Measurements from ENCODE around the gene ZNF14. TPM values are rescaled to one million over a fixed set of nuclear protein-coding genes. Genes with fewer than 3 reads are reported as not detected.
"Not testable (repeated sequence)": the region's sequence is repeated elsewhere in the genome, so short reads cannot be mapped to it uniquely, and the experiment has no call there.

Gene ZNF14
- total RNA-seq, 2 experiments from 2014 or later: 8.4 TPM

DNA sequence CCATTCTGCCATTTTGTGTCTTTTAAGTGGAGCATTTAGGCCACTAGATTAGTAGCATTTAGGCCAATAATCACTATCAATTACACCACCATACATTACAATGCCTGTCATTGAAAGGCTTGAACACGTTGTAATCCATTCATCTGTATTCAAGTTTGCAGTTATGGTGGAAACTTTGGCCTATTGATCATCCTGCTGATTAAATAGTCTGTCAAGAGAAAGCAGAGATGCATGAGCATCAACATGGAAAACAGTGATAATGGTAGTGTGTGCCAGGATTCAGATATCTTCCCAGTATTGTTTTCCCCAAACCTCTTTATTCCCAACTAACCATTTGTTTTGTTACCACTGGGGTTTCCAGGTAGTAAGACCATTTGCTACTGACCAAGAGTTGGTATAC, 32.4 kb downstream of the ZNF14 start:
- CTCF ChIA-PET: interaction anchor here (0.9 to 1.5 kb wide), 2 partner anchors 32 to 168 kb away, joined by 3 read pairs; no protein-coding TSS in a partner anchor
- H3K4me1 Mint-ChIP-seq (ENCODE audit: low read depth); H3K27ac Mint-ChIP-seq; H3K27me3 Mint-ChIP-seq (ENCODE audit: low read depth); H3K4me3 Mint-ChIP-seq; DNase-seq; intact Hi-C loops (cut with micrococcal nuclease): not testable (repeated sequence)
- H3K36me3 Mint-ChIP-seq (ENCODE audit: low read depth): peaks cover 36% of the 10 kb centered on the region
- H3K9me3 Mint-ChIP-seq: peaks cover 35% of the 10 kb centered on the region

DNA sequence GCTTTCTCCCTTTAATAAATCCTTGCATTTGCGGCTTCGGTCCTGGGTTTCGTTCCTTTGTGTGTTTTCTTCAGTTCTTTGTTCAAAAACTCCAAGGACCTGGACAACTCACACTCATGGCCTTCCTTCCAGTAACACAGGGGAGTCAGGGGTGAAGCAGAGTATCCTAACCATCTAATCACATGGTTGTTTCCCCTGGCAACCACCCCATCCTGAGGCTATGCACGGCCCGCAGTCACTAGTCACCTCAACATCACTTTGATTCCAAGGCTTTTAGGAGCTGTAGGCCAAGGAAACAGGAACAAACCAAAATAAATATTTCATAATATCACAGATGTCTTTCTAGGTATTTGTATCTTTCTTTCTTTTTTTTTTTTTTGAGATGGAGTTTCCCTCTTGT, 35.3 kb downstream of the ZNF14 start:
- peaks cover 12% of the 10 kb centered on the region for H3K36me3 Mint-ChIP-seq (ENCODE audit: low read depth)
- intact Hi-C loops (cut with micrococcal nuclease): no loop called here
- CTCF ChIA-PET: no interaction called here
- no peak overlapping the region for H3K4me3 Mint-ChIP-seq
- no peaks in the 10 kb centered on the region for H3K27me3 Mint-ChIP-seq (ENCODE audit: low read depth)
- DNase-seq: no peak
- peaks cover 25% of the 10 kb centered on the region for H3K9me3 Mint-ChIP-seq
- no peak overlapping the region for H3K27ac Mint-ChIP-seq
- H3K4me1 Mint-ChIP-seq (ENCODE audit: low read depth): no peaks in the 10 kb centered on the region

DNA sequence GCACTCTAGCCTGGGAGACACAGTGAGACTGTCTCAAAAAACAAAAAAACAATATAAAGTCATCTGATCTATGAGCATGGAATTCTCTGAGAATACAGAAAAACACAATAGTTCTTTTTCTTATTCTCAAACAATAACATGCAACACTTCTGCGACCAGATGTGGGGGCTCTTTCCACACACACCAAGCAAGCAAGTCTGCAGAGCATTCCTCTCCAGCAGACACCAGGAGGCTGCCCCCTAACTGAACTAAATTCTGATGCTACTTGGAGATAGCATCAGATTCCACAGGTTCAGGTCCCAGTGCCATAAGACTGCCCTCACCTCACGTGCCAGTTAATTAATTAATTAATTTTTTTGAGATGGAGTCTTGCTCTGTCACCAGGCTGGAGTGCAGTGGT, 36.5 kb downstream of the ZNF14 start:
- Mint-ChIP-seq H3K4me3 (no peak overlapping the region), H3K27me3 (ENCODE audit: low read depth) (no peaks in the 10 kb centered on the region), H3K36me3 (ENCODE audit: low read depth) (peaks cover 9% of the 10 kb centered on the region), H3K4me1 (ENCODE audit: low read depth) (no peaks in the 10 kb centered on the region), H3K27ac (no peak overlapping the region), H3K9me3 (peaks cover 25% of the 10 kb centered on the region)
- intact Hi-C loops (cut with micrococcal nuclease): no loop called here
- CTCF ChIA-PET: no interaction called here
- DNase-seq: no peak

DNA sequence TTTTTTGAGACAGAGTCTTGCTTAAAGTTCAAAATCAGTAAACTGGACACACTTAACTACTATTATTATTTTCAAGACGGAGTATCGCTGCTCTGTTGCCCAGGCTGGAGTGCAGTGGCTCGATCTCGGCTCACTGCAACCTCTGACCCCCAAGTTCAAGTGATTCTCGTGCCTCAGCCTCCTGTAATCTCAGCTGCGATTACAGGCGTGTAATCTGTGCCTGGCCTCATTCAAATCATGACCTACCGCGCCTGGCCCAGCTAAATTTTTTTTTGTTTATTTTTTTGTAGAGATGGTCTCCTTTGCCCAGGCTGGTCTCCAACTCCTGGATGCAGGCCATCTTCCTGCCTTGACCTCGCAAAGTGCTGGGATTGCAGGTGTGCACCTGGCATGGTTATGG, 41.2 kb downstream of the ZNF14 start:
- CTCF ChIA-PET: no interaction called here
- H3K4me3 Mint-ChIP-seq: no peak overlapping the region
- no peak for DNase-seq
- intact Hi-C loops (cut with micrococcal nuclease): no loop called here
- H3K27ac Mint-ChIP-seq: no peak overlapping the region
- peaks cover 17% of the 10 kb centered on the region for H3K9me3 Mint-ChIP-seq
- H3K4me1 Mint-ChIP-seq (ENCODE audit: low read depth): no peaks in the 10 kb centered on the region
- H3K27me3 Mint-ChIP-seq (ENCODE audit: low read depth): no peaks in the 10 kb centered on the region
- peaks cover 11% of the 10 kb centered on the region for H3K36me3 Mint-ChIP-seq (ENCODE audit: low read depth)

DNA sequence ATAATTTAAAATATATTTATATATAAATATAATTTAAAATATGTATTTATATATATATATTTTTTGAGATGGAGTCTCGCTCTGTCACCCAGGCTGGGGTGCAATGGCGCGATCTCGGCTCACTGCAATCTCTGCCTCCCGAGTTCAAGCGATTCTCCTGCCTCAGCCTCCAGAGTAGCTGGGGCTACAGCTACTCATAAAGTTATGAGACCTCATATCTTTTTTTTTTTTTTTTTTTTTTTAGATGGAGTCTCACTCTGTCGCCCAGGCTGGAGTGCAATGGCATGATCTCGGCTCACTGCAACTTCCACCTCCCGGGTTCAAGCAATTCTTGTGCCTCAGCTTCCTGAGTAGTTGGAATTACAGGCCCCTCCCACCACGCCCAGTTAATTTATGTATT, 43.9 kb downstream of the ZNF14 start:
- H3K4me3 Mint-ChIP-seq; H3K4me1 Mint-ChIP-seq (ENCODE audit: low read depth); H3K27ac Mint-ChIP-seq; DNase-seq; H3K27me3 Mint-ChIP-seq (ENCODE audit: low read depth); CTCF ChIA-PET: not testable (repeated sequence)
- peaks cover 26% of the 10 kb centered on the region for H3K36me3 Mint-ChIP-seq (ENCODE audit: low read depth)
- peaks cover 28% of the 10 kb centered on the region for H3K9me3 Mint-ChIP-seq
- intact Hi-C loops (cut with micrococcal nuclease): loop anchor here (5.0 kb wide), 1 partner anchor 123 kb away; no protein-coding TSS in a partner anchor

DNA sequence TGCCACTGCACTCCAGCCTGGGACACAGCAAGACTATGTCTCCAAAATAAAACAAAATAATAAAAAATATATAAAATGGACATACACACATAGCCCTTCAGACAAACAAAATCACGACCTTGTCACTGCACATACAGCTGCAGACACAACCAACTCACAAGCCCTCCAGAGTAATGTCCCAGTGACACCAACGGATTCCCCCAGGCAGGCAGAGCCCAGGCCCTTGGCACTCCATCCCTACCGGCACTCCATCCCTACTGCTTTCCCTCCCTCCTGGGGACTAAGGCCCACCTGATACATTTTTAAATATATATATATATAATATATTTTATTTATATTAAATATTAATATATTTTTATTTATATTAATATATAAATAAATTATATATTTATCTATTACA, 45.8 kb downstream of the ZNF14 start:
- intact Hi-C loops (cut with micrococcal nuclease): loop anchor here (5.0 kb wide), 1 partner anchor 125 kb away; no protein-coding TSS in a partner anchor
- no peak overlapping the region for H3K4me3 Mint-ChIP-seq
- no peak overlapping the region for H3K27ac Mint-ChIP-seq
- H3K4me1 Mint-ChIP-seq (ENCODE audit: low read depth): no peaks in the 10 kb centered on the region
- peaks cover 45% of the 10 kb centered on the region for H3K36me3 Mint-ChIP-seq (ENCODE audit: low read depth)
- no peaks in the 10 kb centered on the region for H3K27me3 Mint-ChIP-seq (ENCODE audit: low read depth)
- no peak for DNase-seq
- H3K9me3 Mint-ChIP-seq: peaks cover 40% of the 10 kb centered on the region
- CTCF ChIA-PET: no interaction called here

DNA sequence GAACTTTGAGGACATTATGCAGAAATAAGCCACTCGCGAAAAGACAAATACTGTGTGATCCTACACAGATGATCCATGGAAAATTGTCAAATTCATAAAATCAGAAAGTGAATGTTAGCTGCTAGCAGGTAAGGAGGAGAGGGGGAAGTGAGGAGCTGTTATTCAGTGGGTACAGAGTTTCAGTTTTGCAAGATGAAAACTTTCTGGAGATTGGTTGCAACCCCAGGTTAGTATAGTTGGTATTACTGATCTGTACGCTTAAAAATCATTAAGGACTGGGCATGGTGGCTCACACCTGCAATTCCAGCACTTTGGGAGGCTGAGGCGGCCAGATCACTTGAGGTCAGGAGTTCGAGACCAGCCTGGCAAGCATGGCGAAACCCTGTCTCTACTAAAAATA, 46.3 kb downstream of the ZNF14 start:
- H3K9me3 Mint-ChIP-seq: peaks cover 41% of the 10 kb centered on the region
- H3K27me3 Mint-ChIP-seq (ENCODE audit: low read depth): no peaks in the 10 kb centered on the region
- no peak for DNase-seq
- H3K27ac Mint-ChIP-seq: no peak overlapping the region
- H3K36me3 Mint-ChIP-seq (ENCODE audit: low read depth): peaks cover 45% of the 10 kb centered on the region
- H3K4me1 Mint-ChIP-seq (ENCODE audit: low read depth): no peaks in the 10 kb centered on the region
- CTCF ChIA-PET: no interaction called here
- intact Hi-C loops (cut with micrococcal nuclease): loop anchor here (5.0 kb wide), 1 partner anchor 126 kb away; no protein-coding TSS in a partner anchor
- no peak overlapping the region for H3K4me3 Mint-ChIP-seq

DNA sequence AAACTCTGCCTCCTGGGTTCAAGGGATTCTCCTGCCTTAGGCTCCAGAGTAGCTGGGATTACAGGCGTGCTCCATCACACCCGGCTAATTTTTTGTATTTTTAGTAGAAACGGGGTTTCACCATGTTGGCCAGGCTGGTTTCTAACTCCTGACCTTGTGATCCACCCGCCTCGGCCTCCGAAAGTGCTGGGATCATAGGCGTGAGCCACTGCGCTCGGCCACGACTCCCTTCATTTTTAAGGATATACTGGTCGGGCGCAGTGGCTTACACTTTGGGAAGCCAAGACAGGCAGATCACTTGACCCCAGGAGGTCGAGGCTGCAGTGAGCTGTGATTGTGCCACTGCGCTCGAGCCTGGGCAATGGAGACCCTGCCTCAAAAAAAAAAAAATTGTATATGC, 46.8 kb downstream of the ZNF14 start:
- H3K4me3 Mint-ChIP-seq; H3K27ac Mint-ChIP-seq; CTCF ChIA-PET; H3K27me3 Mint-ChIP-seq (ENCODE audit: low read depth); DNase-seq; H3K4me1 Mint-ChIP-seq (ENCODE audit: low read depth): not testable (repeated sequence)
- intact Hi-C loops (cut with micrococcal nuclease): loop anchor here (5.0 kb wide), 1 partner anchor 126 kb away; no protein-coding TSS in a partner anchor
- peaks cover 49% of the 10 kb centered on the region for H3K36me3 Mint-ChIP-seq (ENCODE audit: low read depth)
- H3K9me3 Mint-ChIP-seq: peaks cover 45% of the 10 kb centered on the region

DNA sequence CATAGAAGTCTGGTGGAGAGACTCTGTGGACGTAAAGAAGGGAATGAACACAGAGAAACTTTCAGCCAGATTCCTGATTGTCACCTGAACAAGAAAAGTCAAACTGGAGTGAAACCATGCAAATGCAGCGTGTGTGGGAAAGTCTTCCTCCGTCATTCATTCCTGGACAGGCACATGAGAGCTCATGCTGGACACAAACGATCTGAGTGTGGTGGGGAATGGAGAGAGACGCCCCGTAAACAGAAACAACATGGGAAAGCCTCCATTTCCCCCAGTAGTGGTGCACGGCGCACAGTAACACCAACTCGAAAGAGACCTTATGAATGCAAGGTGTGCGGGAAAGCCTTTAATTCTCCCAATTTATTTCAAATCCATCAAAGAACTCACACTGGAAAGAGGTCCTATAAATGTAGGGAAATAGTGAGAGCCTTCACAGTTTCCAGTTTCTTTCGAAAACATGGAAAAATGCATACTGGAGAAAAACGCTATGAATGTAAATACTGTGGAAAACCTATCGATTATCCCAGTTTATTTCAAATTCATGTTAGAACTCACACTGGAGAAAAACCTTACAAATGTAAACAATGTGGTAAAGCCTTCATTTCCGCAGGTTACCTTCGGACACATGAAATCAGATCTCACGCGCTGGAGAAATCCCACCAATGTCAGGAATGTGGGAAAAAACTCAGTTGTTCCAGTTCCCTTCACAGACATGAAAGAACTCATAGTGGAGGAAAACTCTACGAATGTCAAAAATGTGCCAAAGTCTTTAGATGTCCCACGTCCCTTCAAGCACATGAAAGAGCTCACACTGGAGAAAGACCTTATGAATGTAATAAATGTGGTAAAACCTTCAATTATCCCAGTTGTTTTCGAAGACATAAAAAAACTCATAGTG, 53.5 kb downstream of the ZNF14 start:
- Mint-ChIP-seq H3K4me3 (no peak overlapping the region), H3K27ac (no peak overlapping the region), H3K4me1 (ENCODE audit: low read depth) (peaks cover 8% of the 10 kb centered on the region), H3K9me3 (peaks cover 74% of the 10 kb centered on the region), H3K36me3 (ENCODE audit: low read depth) (peaks cover 93% of the 10 kb centered on the region), H3K27me3 (ENCODE audit: low read depth) (no peaks in the 10 kb centered on the region)
- DNase-seq: no peak
- intact Hi-C loops (cut with micrococcal nuclease): no loop called here
- CTCF ChIA-PET: interaction anchor here (0.8 kb wide), 1 partner anchor 10 kb away, joined by 3 read pairs; no protein-coding TSS in a partner anchor

DNA sequence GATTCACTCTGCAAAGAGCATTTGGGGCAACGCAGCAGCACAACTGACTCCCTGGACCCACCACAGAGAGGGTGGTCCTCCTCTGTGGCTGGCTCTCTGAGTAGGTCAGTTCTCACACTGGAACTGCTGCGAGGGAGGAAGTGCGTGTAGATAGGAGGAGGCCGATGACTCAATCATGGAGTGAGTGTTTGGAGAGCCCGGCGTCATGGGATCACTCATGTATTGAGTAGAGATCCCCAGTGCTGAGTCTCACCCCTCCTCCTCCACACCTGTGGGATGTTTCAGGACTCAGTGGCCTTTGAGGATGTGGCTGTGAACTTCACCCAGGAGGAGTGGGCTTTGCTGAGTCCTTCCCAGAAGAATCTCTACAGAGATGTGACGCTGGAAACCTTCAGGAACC, 55.3 kb downstream of the ZNF14 start:
- no peak overlapping the region for H3K27ac Mint-ChIP-seq
- no peak for DNase-seq
- H3K4me1 Mint-ChIP-seq (ENCODE audit: low read depth): peaks cover 13% of the 10 kb centered on the region
- peaks cover 69% of the 10 kb centered on the region for H3K9me3 Mint-ChIP-seq
- H3K27me3 Mint-ChIP-seq (ENCODE audit: low read depth): no peaks in the 10 kb centered on the region
- no peak overlapping the region for H3K4me3 Mint-ChIP-seq
- CTCF ChIA-PET: no interaction called here
- intact Hi-C loops (cut with micrococcal nuclease): no loop called here
- H3K36me3 Mint-ChIP-seq (ENCODE audit: low read depth): peaks cover 93% of the 10 kb centered on the region

DNA sequence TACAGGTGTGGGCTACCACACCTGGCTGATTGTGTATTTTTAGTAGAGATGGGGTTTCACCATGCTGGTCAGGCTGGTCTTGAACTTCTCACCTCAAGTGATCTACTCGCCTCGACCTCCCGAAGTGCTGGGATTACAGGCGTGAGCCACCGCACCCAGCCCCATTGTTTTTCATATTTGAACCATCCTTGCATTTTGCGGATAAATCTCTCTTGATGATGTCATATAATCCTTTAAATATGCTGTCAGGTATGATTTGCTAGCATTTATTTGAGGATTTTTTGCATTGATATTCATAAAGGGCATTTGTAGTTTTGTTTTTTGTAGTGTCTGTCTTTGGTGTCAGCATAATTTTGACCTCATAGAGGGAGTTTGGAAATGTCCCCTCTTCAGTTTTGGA, 58.6 kb downstream of the ZNF14 start:
- Mint-ChIP-seq H3K36me3 (ENCODE audit: low read depth) (peaks cover 92% of the 10 kb centered on the region), H3K9me3 (peaks cover 56% of the 10 kb centered on the region), H3K27ac (no peak overlapping the region), H3K4me3 (no peak overlapping the region), H3K4me1 (ENCODE audit: low read depth) (peaks cover 34% of the 10 kb centered on the region), H3K27me3 (ENCODE audit: low read depth) (no peaks in the 10 kb centered on the region)
- intact Hi-C loops (cut with micrococcal nuclease): no loop called here
- CTCF ChIA-PET: no interaction called here
- DNase-seq: no peak

DNA sequence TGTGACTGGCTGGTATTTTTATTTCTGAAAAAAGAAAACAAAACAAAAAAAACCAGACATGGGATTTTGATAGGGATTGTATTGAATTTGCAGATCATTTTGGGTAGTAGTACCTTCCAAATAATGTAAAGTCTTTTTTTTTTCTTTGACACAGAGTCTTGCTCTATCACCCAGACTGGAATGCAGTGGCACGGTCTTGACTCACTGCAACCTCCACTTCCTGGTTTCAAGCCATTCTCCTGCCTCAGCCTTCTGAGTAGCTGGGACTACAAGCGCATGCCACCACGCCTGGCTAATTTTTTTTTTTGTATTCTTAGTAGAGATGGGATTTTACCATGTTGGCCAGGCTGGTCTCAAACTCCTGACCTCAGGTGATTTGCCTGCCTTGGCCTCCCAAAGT, 60.1 kb downstream of the ZNF14 start:
- CTCF ChIA-PET: no interaction called here
- H3K27ac Mint-ChIP-seq: peak overlapping the region; percentile 30
- intact Hi-C loops (cut with micrococcal nuclease): no loop called here

DNA sequence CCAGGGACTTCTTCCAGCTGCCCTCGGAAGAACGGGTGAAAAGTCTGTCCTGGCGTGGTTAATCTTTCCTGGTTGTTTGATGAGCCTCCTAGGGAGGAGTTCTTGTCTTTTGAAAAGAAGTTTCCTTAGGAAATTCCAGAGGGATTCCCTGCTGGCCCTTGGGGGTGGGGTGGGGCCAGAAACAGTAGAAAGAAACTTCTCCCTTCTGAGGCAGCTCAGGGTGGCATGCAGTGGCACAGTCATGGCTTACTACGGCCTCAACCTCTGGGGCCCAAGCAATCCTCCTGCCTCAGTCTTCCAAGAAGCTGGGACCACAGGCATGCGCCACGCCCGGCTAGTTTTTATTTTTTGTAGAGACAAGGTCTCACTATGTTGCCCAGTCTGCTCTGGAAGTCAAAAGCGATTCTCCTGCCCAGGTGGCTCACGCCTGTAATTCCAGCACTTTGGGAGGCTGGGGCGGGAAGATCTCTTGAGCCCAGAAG, 62.8 kb downstream of the ZNF14 start:
- peak overlapping the region; percentile 80 for H3K4me3 Mint-ChIP-seq
- peaks cover 50% of the 10 kb centered on the region for H3K36me3 Mint-ChIP-seq (ENCODE audit: low read depth)
- intact Hi-C loops (cut with micrococcal nuclease): no loop called here
- CTCF ChIA-PET: interaction anchor here (0.9 kb wide), 1 partner anchor 8 kb away, joined by 3 read pairs; no protein-coding TSS in a partner anchor
- DNase-seq: no peak
- H3K9me3 Mint-ChIP-seq: peaks cover 20% of the 10 kb centered on the region
- H3K27ac Mint-ChIP-seq: peak overlapping the region; percentile 93
- no peaks in the 10 kb centered on the region for H3K27me3 Mint-ChIP-seq (ENCODE audit: low read depth)
- peaks cover 43% of the 10 kb centered on the region for H3K4me1 Mint-ChIP-seq (ENCODE audit: low read depth)

More for the DNA sequence above, 60.1 kb downstream of the ZNF14 start:
- no peaks in the 10 kb centered on the region for H3K27me3 Mint-ChIP-seq (ENCODE audit: low read depth)
- H3K36me3 Mint-ChIP-seq (ENCODE audit: low read depth): peaks cover 77% of the 10 kb centered on the region
- peaks cover 41% of the 10 kb centered on the region for H3K9me3 Mint-ChIP-seq
- peaks cover 41% of the 10 kb centered on the region for H3K4me1 Mint-ChIP-seq (ENCODE audit: low read depth)
- no peak for DNase-seq
- H3K4me3 Mint-ChIP-seq: no peak overlapping the region
